ENCODE results near the gene CEP120. TPM values are rescaled to one million over a fixed set of nuclear protein-coding genes. Genes with fewer than 3 reads are reported as not detected.
A peak's percentile ranks its signal among the peaks of the same experiment; 100 is the strongest.

CEP120 gene
- polyA plus RNA-seq, 2 of the 4 experiments (the other 2 are of a cell fraction): 10.1 to 40.8 TPM

- no peak overlapping the region for H3K27ac ChIP-seq
- ChIA-PET CTCF (interaction anchor here (1.5 to 2.6 kb wide), 3 partner anchors 8 to 851 kb away, joined by 7 to 8 read pairs (median 7); no protein-coding TSS in a partner anchor), POLR2A (interaction anchor here (1.1 kb wide), 1 partner anchor 144 kb away, joined by 3 read pairs; the partner anchor contains the start of gene CSNK1G3)
- FAIRE-seq (no peak), DNase-seq (ENCODE audit: low read depth in 1 of 2, low spot score in 1 of 2) (peak in 1 of 2 experiments; percentile 2), ATAC-seq (no peak)
- H3K9me3 ChIP-seq: no peaks in the 10 kb centered on the region
- no peak for TF ChIP-seq HMGXB4 (CRISPR knock-in tag; IDR thresholded peaks at IDR 0.05; ENCODE audit: borderline replicate concordance)
- TF ChIP-seq MAZ (IDR thresholded peaks at IDR 0.05; ENCODE audit: borderline replicate concordance, low read depth, low read length): no peak
- TF ChIP-seq PBX3 (IDR thresholded peaks at IDR 0.05): no peak
- no peak for TF ChIP-seq EHF (CRISPR knock-in tag; IDR thresholded peaks at IDR 0.05)
- TF ChIP-seq CTCF (IDR thresholded peaks at IDR 0.05): peak; percentile 48
- TF ChIP-seq SMC3 (IDR thresholded peaks at IDR 0.05): peak; percentile 47; the same call in 2 of the 3 replicates
- no peak for TF ChIP-seq ZSCAN20 (CRISPR knock-in tag; IDR thresholded peaks at IDR 0.05)
- TF ChIP-seq EHMT2 (IDR thresholded peaks at IDR 0.05; ENCODE audit: low read depth): no peak
- TF ChIP-seq HOXA7 (CRISPR knock-in tag; IDR thresholded peaks at IDR 0.05): no peak
- TF ChIP-seq USF2 (IDR thresholded peaks at IDR 0.05): no peak
- peak; percentile 22 to 51; a peak in 2 of 5 replicates for TF ChIP-seq RAD21 (conservative IDR thresholded peaks at IDR 0.05 in 1 of 2, IDR thresholded peaks at IDR 0.05 in 1 of 2)
- TF ChIP-seq FOSL2 (IDR thresholded peaks at IDR 0.05): no peak
- TF ChIP-seq FOSL2 (CRISPR knock-in tag; IDR thresholded peaks at IDR 0.05): no peak
- TF ChIP-seq NPAS2 (CRISPR knock-in tag; IDR thresholded peaks at IDR 0.05; ENCODE audit: borderline replicate concordance): no peak
- H3K4me3 ChIP-seq: no peak overlapping the region
- H3K4me2 ChIP-seq: no peak overlapping the region
- 85% methylated on average over 1 of the region's 1 CpG for WGBS (ENCODE audit: missing lambda C conversion rate)
- no peaks in the 10 kb centered on the region for H3K4me1 ChIP-seq
These were observed 55.5 kb downstream of the CEP120 start for GRCh38 chr5:123367739-123368138.

GRCh38 chr5:123365156-123365555 is 58.0 kb downstream of the CEP120 start:
- FAIRE-seq (no peak), ATAC-seq (no peak), DNase-seq (ENCODE audit: low read depth in 1 of 2, low spot score in 1 of 2) (no peak)
- CTCF ChIA-PET: no interaction called here
- Histone ChIP-seq H3K9me3 (no peaks in the 10 kb centered on the region), H3K27ac (no peak overlapping the region), H3K4me1 (no peaks in the 10 kb centered on the region), H3K4me3 (no peak overlapping the region), H3K4me2 (no peak overlapping the region)
- TF ChIP-seq SMC3 (IDR thresholded peaks at IDR 0.05): no peak
- no peak for TF ChIP-seq KDM1A (IDR thresholded peaks at IDR 0.05; ENCODE audit: low read depth)
- TF ChIP-seq USF2 (IDR thresholded peaks at IDR 0.05): no peak
- no peak for TF ChIP-seq PBX3 (IDR thresholded peaks at IDR 0.05)
- no peak for TF ChIP-seq CEBPB (IDR thresholded peaks at IDR 0.05)
- TF ChIP-seq RAD21 (conservative IDR thresholded peaks at IDR 0.05 in 1 of 2, IDR thresholded peaks at IDR 0.05 in 1 of 2): no peak
- no peak for TF ChIP-seq E2F6 (IDR thresholded peaks at IDR 0.05; ENCODE audit: borderline replicate concordance, low read depth)
- no peak for TF ChIP-seq HMGXB4 (CRISPR knock-in tag; IDR thresholded peaks at IDR 0.05; ENCODE audit: borderline replicate concordance)
- no peak for TF ChIP-seq FOSB (CRISPR knock-in tag; IDR thresholded peaks at IDR 0.05)
- TF ChIP-seq SREBF2 (IDR thresholded peaks at IDR 0.05): no peak
- TF ChIP-seq HDAC2 (IDR thresholded peaks at IDR 0.05): no peak
- no peak for TF ChIP-seq NR3C1 (IDR thresholded peaks at IDR 0.05)
- 89% methylated on average over 1 of the region's 1 CpG for WGBS (ENCODE audit: missing lambda C conversion rate)
- POLR2A ChIA-PET: no interaction called here
